Stimulated activated CD4-positive, alpha-beta T cell treated with anti-CD3 and anti-CD28 coated beads, Interleukin-15, amount 100 ng/mL, for 1 hour (primary cell): ENCODE measurements around the gene RNF151.
"Not testable (repeated sequence)": the region's sequence is repeated elsewhere in the genome, so short reads cannot be mapped to it uniquely, and the experiment has no call there.

ENCODE experiments used
- DNase-seq, 2 donors: peaks; one replicate each; pipeline ENCODE4 v3.0.0-alpha.2; 2020; ENCODE audit warnings: low read depth in 1 of 2, low spot score in 1 of 2

RNF151 gene

DNA sequence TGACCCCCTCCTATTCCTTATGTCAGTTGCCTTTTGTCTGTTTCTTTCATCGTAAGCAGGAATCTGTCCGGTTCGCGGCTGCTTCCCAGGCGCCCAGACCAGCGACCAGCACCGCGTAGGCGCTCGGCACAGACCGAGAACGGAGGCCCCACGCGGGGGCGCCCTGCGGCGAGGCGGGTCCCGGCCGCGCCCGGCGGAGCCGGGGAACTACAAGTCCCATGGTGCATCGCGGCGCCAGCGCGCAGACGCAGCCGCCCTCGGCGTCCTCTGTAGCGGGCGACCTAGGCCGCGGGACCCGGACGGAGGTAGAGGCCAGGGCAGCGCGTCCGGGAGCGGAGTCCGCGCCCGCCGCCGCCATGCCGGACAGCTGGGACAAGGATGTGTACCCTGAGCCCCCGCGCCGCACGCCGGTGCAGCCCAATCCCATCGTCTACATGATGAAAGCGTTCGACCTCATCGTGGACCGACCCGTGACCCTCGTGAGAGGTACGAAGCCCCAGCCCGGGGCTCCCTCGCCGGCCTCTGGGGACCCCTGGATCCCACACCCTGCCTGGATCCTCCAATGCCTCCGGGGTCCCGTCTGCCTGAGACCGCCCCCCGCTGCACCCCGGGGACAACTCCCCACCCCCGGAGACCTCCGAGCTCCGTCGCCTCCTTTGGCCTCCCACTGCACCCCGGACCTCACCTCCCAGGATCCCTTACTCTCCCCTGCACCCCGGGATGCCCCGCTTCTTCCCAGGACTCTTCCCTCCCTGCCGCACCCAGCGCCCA lies 7.2 kb upstream of the RNF151 start, which contains the start of gene NDUFB10:
Gene NDUFB10 (plus strand): TSS at position 270 of the 771 bp plus-strand sequence. CDS start 87 bp downstream, at position 357.
- DNase-seq, result peak; percentile 86 to 93

DNA sequence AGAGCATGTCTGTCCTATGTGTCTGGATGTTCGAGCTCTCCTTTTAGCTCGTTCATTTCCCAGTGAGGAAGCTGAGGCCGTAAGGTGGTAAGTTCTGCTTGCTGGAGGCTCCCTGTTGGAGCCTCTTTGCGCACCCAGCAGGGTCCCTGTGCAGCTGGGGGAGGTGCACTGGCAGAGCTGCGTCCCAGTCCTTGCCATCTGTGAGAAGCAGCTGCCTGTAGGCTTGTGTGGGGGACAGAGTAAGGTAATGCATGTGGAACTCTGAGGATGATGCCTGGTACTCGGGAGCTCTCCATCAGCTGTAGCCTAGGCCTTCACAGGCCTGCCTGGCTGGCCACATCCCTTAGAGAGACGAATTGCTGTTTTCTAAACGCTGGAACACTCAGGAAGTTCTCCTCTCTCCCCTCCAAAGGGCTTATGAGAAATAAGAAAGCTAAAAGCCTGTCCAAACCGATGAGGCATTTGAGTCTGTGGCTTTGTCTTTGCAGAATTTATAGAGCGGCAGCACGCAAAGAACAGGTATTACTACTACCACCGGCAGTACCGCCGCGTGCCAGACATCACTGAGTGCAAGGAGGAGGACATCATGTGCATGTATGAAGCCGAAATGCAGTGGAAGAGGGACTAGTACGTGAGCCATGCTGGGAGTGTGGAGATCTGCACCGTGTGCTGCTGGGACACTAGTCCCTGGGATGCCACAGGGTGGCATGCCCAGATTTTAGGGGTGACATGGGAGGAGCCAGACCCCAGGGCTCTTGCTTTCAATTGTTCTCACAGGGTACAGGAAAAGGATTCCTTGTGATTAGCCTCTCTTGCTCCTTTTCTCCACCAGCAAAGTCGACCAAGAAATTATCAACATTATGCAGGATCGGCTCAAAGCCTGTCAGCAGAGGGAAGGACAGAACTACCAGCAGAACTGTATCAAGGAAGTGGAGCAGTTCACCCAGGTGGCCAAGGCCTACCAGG lies 5.7 kb upstream of the RNF151 start:
- no peak for DNase-seq

DNA sequence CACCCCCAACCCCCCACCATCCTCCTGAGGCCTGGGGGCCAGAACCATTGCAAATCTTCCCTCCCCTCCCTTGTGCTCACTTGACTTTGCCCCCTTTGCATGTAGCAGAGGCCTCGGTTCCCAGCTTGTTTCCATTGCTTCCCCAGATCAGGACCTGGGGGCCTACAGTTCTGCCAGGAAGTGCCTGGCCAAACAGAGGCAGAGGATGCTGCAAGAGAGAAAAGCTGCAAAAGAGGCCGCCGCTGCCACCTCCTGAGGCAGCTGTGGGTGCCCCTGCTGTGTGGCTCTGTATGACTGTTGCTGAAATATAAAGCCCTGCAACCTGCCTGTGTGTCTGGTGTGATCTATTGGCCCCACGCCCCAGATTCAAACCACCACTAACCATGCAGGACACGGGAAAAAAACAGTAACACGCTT lies 5.0 kb upstream of the RNF151 start:
- no peak for DNase-seq

- DNase-seq, result not testable (repeated sequence)
These were observed 4.2 kb upstream of the RNF151 start for GRCh38 chr16:1962161-1963153.

DNA sequence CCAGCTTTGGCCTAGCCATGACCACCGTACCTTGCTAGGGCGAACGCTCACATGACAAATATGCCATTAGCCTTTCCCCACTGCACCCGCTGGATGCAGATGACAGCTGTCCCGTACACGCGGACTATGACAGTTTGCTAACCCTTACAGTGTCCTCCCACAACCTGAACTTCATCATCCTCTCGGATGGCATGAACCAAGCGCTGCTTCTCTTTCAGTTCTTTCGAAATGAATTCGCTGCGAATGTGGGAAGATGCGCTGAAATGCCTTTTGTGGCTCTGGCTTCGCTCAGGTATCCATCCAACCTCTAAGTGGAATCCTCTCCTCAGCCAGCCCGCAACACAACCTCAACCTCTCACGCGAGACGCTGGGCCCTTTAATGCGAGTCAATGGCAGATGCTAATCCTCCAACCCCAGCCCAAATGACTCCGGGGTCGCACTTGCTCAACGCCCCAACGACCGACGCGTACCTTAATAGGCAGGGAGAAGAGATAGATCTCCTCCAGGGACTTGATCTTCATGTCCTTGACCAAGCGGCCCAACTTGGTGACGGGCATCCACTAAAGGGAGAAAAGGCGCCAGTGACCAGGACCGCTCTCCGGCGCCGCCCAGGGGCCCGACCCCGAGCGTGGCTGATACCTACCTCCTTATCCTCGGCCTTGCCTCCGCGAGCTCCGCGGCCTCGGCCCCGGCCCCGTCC lies 2.7 kb upstream of the RNF151 start:
- no peak for DNase-seq

DNA sequence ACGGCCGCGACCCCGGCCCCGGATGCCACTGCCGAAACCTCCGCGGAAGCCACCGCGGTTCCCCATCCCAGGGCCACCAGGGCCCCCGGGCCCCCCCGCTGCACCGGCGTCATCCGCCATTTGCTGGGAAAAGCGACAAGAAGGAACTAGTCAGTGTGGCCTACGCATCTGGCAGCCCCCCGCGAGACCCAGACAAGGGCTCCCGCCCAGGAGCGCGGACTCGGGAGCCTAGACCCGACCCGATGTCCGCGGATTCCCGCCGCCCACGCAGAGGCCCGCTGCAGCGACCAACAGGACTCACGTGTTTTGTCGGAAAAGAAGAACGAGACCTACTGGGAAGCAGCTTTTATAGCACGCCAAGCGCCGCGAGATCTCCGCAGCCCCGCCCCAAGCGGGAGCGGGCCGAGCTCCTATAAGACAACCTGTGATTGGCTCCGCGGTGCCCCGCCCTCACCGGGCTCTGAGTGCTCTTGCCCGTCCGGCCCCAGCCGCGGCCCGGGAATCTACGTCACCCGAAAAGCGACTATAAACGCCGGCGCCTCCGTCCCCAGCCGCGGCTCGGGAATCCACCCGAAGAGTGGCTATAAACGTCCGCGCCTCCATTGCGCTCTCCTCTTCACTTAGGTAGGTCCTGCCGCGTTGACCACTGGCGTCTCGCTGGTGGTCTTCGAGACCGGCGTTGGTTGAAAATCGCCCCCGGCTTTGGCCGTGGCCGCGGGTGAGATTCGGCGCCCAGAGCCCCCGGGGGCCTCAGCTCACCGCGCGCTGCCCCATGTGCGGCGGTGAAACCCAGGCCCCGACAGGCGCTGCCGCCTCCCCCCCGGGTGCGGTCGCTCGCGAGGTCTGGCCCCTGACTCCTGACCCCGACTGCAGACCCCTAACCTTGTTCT lies 1.9 kb upstream of the RNF151 start, which contains the start of gene RPS2:
Gene RPS2 (minus strand): TSS at position 321 of the 890 bp plus-strand sequence. CDS start 201 bp downstream, at position 120.
- DNase-seq, result peak; percentile 96 to 99

DNA sequence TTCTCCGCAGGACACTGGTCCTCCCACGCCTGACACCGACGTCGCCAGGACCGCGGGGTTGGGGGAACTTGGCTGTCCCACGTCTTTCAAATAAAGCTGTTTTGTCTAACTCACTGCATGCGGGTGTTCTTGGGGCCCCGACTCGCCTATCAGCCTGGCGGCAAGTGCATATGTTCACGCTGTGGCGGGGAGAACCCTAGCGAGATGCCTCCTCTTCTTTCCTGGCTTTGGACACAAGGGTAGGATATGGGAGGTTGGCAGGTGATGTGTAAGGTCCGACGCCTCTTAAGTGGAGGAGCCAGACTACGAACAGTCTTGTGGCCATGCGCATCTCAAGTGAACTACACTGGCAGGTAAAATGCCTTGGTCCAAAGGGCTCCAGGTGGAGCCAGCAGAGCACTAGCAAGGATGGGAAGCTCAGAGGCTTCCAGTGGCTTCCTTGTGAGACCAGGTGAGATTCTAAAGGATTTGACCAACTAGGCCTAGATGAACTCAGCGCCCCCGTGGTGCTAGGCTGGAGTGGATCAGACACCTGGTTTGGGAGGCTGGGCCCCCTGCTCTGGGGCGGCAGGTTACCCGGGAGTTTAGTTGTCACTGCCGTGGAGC lies 1.2 kb upstream of the RNF151 start:
- no peak for DNase-seq

GRCh38 chr16:1968146-1968953 lies 1.7 kb downstream of the RNF151 start:
- DNase-seq, result no peak

GRCh38 chr16:1971796-1972489 lies 5.3 kb downstream of the RNF151 start, which contains the start of gene TBL3:
Gene TBL3 (plus strand): TSS chr16:1972053. CDS start chr16:1972165, 112 bp downstream.
- peak; percentile 94 to 96 for DNase-seq

- no peak for DNase-seq
These were observed 5.8 kb downstream of the RNF151 start for GRCh38 chr16:1972490-1972877.

GRCh38 chr16:1973461-1974156 lies 7.0 kb downstream of the RNF151 start:
- no peak for DNase-seq

DNA sequence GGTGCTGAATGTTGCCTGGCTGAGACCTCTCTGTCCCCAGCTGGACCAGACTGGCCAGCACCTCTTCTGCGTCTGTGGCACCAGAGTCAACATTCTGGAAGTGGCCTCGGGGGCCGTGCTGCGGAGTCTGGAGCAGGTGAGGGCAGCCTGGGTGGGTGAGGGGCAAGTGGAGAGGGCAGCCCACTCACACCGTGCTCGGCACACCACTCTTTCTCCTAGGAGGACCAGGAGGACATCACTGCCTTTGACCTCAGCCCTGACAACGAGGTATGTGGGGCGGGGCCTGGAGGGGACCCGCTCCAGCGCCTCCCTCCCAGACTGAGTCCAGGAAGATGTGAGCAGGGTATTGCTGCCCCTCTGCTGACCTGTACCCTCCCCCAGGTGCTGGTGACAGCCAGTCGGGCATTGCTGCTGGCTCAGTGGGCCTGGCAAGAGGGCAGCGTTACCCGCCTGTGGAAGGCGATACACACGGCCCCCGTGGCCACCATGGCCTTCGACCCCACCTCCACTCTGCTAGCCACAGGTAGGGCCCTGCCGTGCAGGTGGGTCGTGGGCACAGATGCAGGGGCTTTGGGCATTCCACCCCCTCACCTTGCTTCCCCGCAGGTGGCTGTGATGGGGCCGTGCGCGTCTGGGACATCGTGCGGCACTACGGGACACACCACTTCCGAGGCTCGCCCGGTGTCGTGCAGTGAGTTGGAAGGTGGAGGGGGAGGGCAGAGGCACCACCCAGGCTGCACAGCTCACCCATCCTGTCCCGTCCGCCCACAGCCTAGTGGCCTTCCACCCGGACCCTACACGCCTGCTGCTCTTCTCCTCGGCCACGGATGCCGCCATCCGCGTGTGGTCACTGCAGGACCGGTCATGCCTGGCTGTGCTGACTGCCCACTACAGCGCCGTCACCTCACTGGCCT lies 7.8 kb downstream of the RNF151 start:
- DNase-seq, result no peak

GRCh38 chr16:1975432-1976215 lies 9.0 kb downstream of the RNF151 start:
- DNase-seq, result no peak

DNA sequence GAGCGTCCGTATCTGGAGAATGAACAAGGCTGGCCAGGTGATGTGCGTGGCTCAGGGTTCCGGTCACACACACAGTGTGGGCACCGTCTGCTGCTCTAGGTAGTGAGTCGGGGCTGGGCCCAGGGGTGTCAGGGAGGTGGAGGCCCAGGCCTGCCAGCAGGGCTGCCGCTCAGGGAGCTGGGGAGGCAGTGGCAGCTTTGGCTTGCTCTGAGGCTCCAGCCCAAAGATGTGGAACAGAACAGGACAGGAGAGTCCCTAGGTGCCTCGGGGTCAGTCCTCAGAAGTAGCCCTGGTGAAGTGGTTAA lies 9.5 kb downstream of the RNF151 start:
- DNase-seq, result no peak
